ENCODE measurements around the gene AVEN.
"Not testable (repeated sequence)": the region's sequence is repeated elsewhere in the genome, so short reads cannot be mapped to it uniquely, and the experiment has no call there.

DNA sequence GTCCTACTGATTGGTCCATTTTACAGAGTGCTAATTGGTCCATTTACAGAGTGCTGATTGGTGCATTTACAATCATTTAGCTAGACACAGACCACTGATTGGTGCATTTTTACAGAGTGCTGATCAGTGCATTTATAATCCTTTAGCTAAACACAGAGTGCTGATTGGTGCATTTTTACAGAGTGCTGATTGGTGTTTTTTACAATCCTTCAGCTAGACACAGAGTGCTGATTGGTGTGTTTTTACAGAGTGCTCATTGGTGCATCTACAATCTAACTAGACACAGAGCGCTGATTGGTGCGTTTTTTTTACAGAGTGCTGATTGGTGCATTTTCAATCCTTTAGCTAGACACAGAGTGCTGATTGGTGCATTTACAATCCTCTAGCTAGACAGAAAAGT is 20.3 kb downstream of the AVEN start:
- TF ChIP-seq, protein P1, sequence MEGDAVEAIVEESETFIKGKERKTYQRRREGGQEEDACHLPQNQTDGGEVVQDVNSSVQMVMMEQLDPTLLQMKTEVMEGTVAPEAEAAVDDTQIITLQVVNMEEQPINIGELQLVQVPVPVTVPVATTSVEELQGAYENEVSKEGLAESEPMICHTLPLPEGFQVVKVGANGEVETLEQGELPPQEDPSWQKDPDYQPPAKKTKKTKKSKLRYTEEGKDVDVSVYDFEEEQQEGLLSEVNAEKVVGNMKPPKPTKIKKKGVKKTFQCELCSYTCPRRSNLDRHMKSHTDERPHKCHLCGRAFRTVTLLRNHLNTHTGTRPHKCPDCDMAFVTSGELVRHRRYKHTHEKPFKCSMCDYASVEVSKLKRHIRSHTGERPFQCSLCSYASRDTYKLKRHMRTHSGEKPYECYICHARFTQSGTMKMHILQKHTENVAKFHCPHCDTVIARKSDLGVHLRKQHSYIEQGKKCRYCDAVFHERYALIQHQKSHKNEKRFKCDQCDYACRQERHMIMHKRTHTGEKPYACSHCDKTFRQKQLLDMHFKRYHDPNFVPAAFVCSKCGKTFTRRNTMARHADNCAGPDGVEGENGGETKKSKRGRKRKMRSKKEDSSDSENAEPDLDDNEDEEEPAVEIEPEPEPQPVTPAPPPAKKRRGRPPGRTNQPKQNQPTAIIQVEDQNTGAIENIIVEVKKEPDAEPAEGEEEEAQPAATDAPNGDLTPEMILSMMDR (conservative IDR thresholded peaks at IDR 0.05 in 1 of 2, IDR thresholded peaks at IDR 0.05 in 1 of 2; ENCODE audit: low read depth in 1 of 2, low read length in 2 of 2) = not testable (repeated sequence)
- not testable (repeated sequence) for TF ChIP-seq EZH2 (IDR thresholded peaks at IDR 0.05; ENCODE audit: low read length, missing control alignments)
